Heart left ventricle (tissue), 16 donors: ENCODE measurements around the gene PRIMPOL. TPM values are rescaled to one million over a fixed set of nuclear protein-coding genes. Genes with fewer than 3 reads are reported as not detected.

Experiments used
- ATAC-seq, 4 donors: fragments of 200-7000 bp; cut with Tn5 transposase; one replicate each; pipeline ENCODE4 v1.9.1; 2020 to 2022; ENCODE audit warnings: moderate library complexity in 4 of 4, mild to moderate bottlenecking in 3 of 4, moderate number of reproducible peaks in 1 of 4
- DNase-seq, 5 donors: peaks; one replicate each; pipeline ENCODE4 v3.0.0-alpha.2; 2020
- H3K27ac ChIP-seq, 12 donors: fragments of 200-600 bp; sonication (generic) in 4 of 12; one replicate each; pipeline versions ENCODE4 v1.5.0 to v1.8.0; 2016 to 2022; ENCODE audit warnings: mild to moderate bottlenecking in 2 of 12
- H3K27me3 ChIP-seq, 9 donors: fragments of 200-600 bp; sonication (generic) in 2 of 9; one replicate each; pipeline versions ENCODE4 v1.5.1 to v1.8.0; 2016 to 2022; ENCODE audit warnings: mild to moderate bottlenecking in 3 of 9
- H3K36me3 ChIP-seq, 9 donors: fragments of 200-600 bp; sonication (generic) in 2 of 9; one replicate each; pipeline versions ENCODE4 v1.5.0 to v1.8.0; 2018 to 2022; ENCODE audit warnings: mild to moderate bottlenecking in 2 of 9
- H3K4me1 ChIP-seq, 12 donors: fragments of 200-600 bp; sonication (generic) in 4 of 12; one replicate each; pipeline versions ENCODE4 v1.5.0 to v1.8.0; 2016 to 2022; ENCODE audit warnings: mild to moderate bottlenecking in 3 of 12
- H3K4me3 ChIP-seq, 12 donors: fragments of 200-600 bp; sonication (generic) in 4 of 12; one replicate each; pipeline versions ENCODE4 v1.5.0 to v1.8.0; 2017 to 2022; ENCODE audit warnings: mild to moderate bottlenecking in 9 of 12, moderate library complexity in 4 of 12
- H3K9me3 ChIP-seq, 12 donors: fragments of 200-600 bp; sonication (generic) in 4 of 12; one replicate each; pipeline versions ENCODE4 v1.5.0 to v1.8.0; 2016 to 2022; ENCODE audit warnings: mild to moderate bottlenecking in 1 of 12
- POLR2A ChIP-seq, 2 donors: fragments of 450-650 bp; IDR thresholded peaks; one replicate each; pipeline ENCODE4 v1.6.1; 2017; ENCODE audit warnings: antibody characterized with exemption in 2 of 2, mild to moderate bottlenecking in 2 of 2, moderate library complexity in 2 of 2
- WGBS, 4 donors: extraction: QIAGEN DNeasy Blood & Tissue Kit in 2 of 4; methylation state at CpG; one replicate each; pipeline versions ENCODE4 v1.1.5 to v1.1.7; 2013 to 2018; 5-methylcytosine and 5-hydroxymethylcytosine counted together
- intact Hi-C, 10 donors: fragments of 100-400 bp; cut with DNase I; formaldehyde crosslinking; loops; one replicate each; pipeline versions ENCODE4 v1.11.1 to v1.14.2; 2022
- polyA plus RNA-seq, 2 donors: library from polyadenylated mRNA; stranded (reverse); fragments of 200-250 nt; gene quantifications; one replicate each; pipeline ENCODE4 v1.2.3, GENCODE V29; 2013
- total RNA-seq, 9 donors: library from RNA; depleted of rRNA in 2 of 9; stranded (reverse); fragments of >200 nt in 2 of 9; fragmentation: NEBNext Ultra II Directional in 3 of 9; extraction: Animal tissue kit (Norgen Biotek cat#: 25700) in 3 of 9; gene quantifications; one replicate each; pipeline versions ENCODE4 v1.1.0 to v1.2.4, GENCODE V29; 2016 to 2023
- TF ChIP-seq, protein P1 (sequence below), 12 donors: fragments of 200-600 bp; sonication (generic) in 4 of 12; IDR thresholded peaks; one replicate each; pipeline versions ENCODE4 v1.5.0 to v1.8.0; 2018 to 2022; ENCODE audit warnings: antibody characterized with exemption in 12 of 12, mild to moderate bottlenecking in 5 of 12
- donor health status: ischemic (EF 13 %, LVEDD 7.1; RV severe dilation, severe dysfunction).
- donor health status: healthy with polysubstance abuse.
- donor health status: DM: no; HTN: yes; CAD: no.
- donor health status: DM: no; HTN: no; CAD: no.
- donor health status: ischemic (EF 25% LVEDD 6.9; RV normal size, moderate dysfunction).
- donor health status: ischemic (EF 25% LVEDD 5.7; RV mildly dilated, moderate dysfunction).
- donor health status: healthy.
- donor health status: DM: yes; HTN: yes; CAD: no.
- donor health status: ischemic (EF 35%, LVEDD 5.7; RV mildly dilated, moderate dysfunction).
- donor health status: nonischemic (EF 11% LVEDD 7.7; RV severe dilation, severe dysfunction).
- donor health status: DM: yes; HTN: yes; CAD: no.
- donor health status: PGD.
- donor health status: ischemic (EF 29% LVEDD 5.4; RV normal size, mild dysfunction).
- donor health status: nonischemic (EF 23%, LVEDD 6.1; RV moderate dilation, normal function).

Gene PRIMPOL
- total and polyA plus RNA-seq, 11 donors = 5.2 to 24.8 (median 10.6) TPM

DNA sequence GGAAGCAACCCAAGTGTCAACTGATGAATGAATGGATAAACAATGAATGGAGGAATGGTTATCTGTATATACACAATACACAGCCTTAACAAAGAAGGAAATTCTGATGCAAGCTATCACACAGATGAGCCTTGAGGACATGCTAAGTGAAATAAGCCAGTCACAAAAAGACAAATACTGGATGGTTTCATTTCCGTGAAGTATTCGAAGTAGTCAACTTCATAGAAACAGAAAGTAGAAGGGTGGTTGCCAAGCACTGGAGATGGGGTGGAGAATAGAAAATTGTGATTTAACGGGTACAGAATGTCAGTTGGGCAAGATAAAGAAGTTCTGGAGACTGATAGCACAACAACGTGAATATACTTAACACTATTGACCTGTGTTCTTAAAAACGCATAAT, 56.2 kb downstream of the PRIMPOL start:
- Histone ChIP-seq H3K27me3 (no peaks in the 10 kb centered on the region), H3K4me3 (no peak overlapping the region), H3K9me3 (peaks cover 0 to 3% (median 0%) of the 10 kb centered on the region in 12 donors), H3K36me3 (no peaks in the 10 kb centered on the region), H3K27ac (no peak overlapping the region), H3K4me1 (peaks cover 0 to 12% (median 0%) of the 10 kb centered on the region in 12 donors)
- no peak for TF ChIP-seq POLR2A (IDR thresholded peaks at IDR 0.05)
- TF ChIP-seq, protein P1, sequence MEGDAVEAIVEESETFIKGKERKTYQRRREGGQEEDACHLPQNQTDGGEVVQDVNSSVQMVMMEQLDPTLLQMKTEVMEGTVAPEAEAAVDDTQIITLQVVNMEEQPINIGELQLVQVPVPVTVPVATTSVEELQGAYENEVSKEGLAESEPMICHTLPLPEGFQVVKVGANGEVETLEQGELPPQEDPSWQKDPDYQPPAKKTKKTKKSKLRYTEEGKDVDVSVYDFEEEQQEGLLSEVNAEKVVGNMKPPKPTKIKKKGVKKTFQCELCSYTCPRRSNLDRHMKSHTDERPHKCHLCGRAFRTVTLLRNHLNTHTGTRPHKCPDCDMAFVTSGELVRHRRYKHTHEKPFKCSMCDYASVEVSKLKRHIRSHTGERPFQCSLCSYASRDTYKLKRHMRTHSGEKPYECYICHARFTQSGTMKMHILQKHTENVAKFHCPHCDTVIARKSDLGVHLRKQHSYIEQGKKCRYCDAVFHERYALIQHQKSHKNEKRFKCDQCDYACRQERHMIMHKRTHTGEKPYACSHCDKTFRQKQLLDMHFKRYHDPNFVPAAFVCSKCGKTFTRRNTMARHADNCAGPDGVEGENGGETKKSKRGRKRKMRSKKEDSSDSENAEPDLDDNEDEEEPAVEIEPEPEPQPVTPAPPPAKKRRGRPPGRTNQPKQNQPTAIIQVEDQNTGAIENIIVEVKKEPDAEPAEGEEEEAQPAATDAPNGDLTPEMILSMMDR (IDR thresholded peaks at IDR 0.05) = no peak
- WGBS, 4 donors = 79 to 90% (median 89%) methylated on average over 5 of the region's 5 CpGs
- intact Hi-C loops = no loop called here
- DNase-seq = no peak
- ATAC-seq = no peak

DNA sequence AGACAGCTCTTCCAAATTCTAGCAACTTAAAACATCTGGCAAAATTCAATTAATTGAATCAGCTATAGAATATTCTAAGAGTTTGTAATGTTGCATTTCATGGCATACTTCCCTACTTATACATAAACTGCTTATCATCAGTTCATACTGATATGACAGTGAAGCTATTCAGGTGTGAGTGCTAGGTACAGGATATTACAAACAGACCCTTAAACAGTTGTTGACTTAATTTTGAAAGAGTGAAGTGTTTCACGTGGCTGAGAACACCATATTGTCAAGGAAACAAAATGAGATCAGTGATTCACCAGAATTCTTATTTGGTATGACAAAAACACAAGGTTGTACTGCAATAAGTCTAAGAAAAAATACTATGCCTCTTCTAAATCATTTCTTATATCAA, 56.9 kb downstream of the PRIMPOL start:
- no peaks in the 10 kb centered on the region for H3K27me3 ChIP-seq
- peaks cover 0 to 6% (median 0%) of the 10 kb centered on the region in 9 donors for H3K36me3 ChIP-seq
- H3K4me1 ChIP-seq = peaks cover 0 to 12% (median 0%) of the 10 kb centered on the region in 12 donors
- H3K27ac ChIP-seq = no peak overlapping the region
- ATAC-seq = no peak
- 84 to 94% (median 88%) methylated on average over 1 of the region's 1 CpG for WGBS, 4 donors
- intact Hi-C loops = no loop called here
- peaks cover 0 to 3% (median 0%) of the 10 kb centered on the region in 12 donors for H3K9me3 ChIP-seq
- TF ChIP-seq, protein P1 (IDR thresholded peaks at IDR 0.05) = no peak
- no peak for TF ChIP-seq POLR2A (IDR thresholded peaks at IDR 0.05)
- DNase-seq = no peak
- no peak overlapping the region for H3K4me3 ChIP-seq

DNA sequence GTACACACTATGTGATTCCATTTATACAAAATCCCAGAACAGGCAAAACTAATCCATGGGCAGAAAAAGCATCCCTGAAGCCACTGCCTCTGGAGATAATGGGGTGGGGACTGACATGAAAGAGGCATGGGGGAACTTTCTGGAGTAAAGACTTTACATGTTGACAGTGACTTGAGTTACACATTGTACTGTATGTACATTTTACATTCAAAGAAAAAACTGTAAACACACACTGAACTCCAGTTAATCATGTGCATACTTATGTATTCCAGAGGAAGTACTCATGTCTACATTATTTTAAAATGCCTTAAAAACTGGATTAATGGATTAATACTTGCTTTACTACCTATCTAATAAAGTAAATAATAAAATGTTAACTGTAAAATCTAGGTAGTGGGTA, 62.8 kb downstream of the PRIMPOL start:
- TF ChIP-seq, protein P1 (IDR thresholded peaks at IDR 0.05) = no peak
- TF ChIP-seq POLR2A (IDR thresholded peaks at IDR 0.05) = no peak
- no peak for DNase-seq
- Histone ChIP-seq H3K27me3 (no peaks in the 10 kb centered on the region), H3K4me3 (no peak overlapping the region), H3K4me1 (no peaks in the 10 kb centered on the region), H3K27ac (no peak overlapping the region), H3K9me3 (peaks cover 0 to 3% (median 0%) of the 10 kb centered on the region in 12 donors), H3K36me3 (peaks cover 0 to 15% (median 0%) of the 10 kb centered on the region in 9 donors)
- intact Hi-C loops = no loop called here
- ATAC-seq = no peak

DNA sequence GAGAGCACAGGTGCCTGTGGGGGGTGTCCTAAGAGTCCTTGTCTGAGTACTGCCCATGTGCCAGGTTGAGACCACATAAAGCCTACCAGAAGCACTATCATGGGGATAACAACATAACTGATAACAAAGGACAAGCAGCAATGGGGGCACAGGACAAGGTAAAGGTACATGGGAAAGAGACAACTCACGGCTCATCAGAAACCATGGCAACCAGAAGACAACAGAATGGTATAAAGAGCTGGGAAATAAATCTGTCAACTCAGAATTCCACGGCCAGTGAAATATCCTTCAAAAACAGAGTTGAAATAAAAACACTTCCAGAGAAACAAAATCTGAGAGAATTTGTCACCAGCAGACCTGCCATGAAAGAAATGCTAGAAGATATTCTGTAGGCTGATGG, 64.3 kb downstream of the PRIMPOL start:
- no peak for ATAC-seq
- no peak overlapping the region for H3K27ac ChIP-seq
- no peaks in the 10 kb centered on the region for H3K27me3 ChIP-seq
- 48 to 96% (median 96%) methylated on average over 2 of the region's 2 CpGs for WGBS, 4 donors
- H3K4me1 ChIP-seq = no peaks in the 10 kb centered on the region
- H3K9me3 ChIP-seq = no peaks in the 10 kb centered on the region
- TF ChIP-seq POLR2A (IDR thresholded peaks at IDR 0.05) = no peak
- TF ChIP-seq, protein P1 (IDR thresholded peaks at IDR 0.05) = no peak
- no peak for DNase-seq
- H3K36me3 ChIP-seq = peaks cover 0 to 15% (median 0%) of the 10 kb centered on the region in 9 donors
- H3K4me3 ChIP-seq = no peak overlapping the region
- intact Hi-C loops = no loop called here
